Cortex of kidney (tissue), 1 donor: ENCODE data around the gene DPPA4.

ENCODE experiments used
- DNase-seq: peaks from one replicate; lab custom pipeline; 2025; lab: John Stamatoyannopoulos, UW

The DPPA4 gene

DNA sequence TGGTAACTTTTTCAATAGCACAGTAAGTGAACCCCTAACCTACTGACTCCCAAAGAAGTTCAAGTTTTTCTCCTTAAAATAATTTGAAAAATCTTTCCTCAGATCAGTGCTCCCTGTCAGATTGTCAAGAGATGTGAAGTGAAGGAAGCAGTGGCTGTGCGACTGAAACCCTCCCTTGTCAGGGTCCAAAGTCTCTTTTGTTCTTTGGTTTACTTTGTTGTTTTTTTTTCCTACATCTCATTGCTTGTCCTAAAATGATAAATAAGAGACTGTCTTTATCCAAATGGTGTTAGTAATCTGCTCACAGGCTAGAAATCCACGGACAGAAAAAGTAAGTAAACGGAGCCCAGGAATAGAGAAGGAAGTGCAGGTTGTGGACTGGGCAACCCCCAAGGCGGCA, 976 bp upstream of the DPPA4 start:
- no peak for DNase-seq

GRCh38 chr3:109336291-109336861, 970 bp downstream of the DPPA4 start:
- DNase-seq, result no peak

DNA sequence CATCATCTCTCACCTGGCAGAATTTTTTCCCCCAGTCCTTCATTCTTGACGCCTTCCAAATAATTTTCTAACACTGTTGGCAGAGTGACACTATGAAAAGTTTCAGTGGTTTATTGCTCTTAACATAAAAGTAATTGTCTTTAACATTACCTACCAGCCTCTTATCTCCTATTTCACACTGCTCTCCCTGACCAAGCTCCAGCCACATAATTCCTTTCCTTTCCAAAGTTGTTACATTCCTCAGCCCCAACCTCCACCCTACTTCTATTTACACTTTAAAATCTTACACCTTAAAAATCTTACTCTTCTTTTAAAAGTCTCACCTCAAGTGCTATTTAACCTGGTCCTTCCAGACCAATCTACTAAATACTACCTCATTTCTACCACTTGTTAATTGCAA, 2.8 kb downstream of the DPPA4 start:
- DNase-seq, result no peak

GRCh38 chr3:109331692-109332091, 5.7 kb downstream of the DPPA4 start:
- no peak for DNase-seq

DNA sequence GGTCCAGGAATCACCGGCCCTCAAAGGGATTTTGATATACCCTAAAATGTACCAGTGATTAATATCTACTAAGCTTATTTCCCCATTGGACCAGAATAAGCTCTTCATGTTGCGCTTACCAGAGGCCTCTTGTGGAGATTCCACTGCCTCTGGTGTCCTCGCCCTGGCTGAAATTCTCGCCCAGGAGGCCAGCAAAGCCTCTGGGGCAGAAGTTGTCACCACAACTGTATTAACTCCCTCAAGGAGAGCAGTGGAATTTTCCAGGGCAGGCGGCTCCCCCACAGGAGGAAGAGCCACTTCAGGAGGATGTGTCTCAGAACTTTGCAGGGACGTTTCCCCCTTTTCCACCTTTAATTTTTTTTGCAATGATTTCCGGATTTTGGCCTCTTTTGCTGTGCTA, 6.9 kb downstream of the DPPA4 start:
- no peak for DNase-seq

GRCh38 chr3:109328202-109328601, 9.1 kb downstream of the DPPA4 start:
- DNase-seq, result no peak

- DNase-seq, result no peak
These were observed 11.7 kb downstream of the DPPA4 start for GRCh38 chr3:109325657-109326056.

GRCh38 chr3:109325109-109325508, 12.2 kb downstream of the DPPA4 start:
- DNase-seq, result no peak

DNA sequence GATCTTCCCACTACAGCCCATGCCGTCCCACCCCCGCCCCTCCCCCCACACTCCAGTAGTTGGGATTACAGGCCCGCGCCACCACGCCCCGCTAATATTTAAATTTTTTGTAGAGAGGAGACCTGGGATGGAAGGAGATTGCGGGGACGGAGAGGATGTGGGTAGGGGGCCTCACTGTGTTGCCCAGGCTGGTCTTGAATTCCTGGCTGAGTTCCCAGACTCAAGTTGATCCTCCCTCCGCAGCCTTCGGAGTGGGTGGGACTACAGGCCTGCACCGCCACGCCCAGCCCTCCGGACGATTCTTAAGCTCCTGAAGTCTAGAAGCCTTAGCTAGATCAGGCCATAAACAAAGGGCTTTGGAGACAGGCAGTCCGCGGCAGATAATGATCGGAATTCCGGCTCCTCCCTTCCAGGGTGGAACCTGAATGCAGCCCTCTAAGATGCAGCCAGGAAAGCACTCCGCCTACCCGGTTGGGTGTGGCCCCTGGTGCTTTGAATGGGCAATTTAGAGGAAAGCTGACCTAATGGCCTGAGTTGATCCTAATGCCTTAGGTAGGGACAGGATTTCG, 21.1 kb downstream of the DPPA4 start, which contains the start of gene DPPA2:
Gene DPPA2 (minus strand): TSS at position 356 of the 569 bp plus-strand sequence. CDS start 1,975 bp downstream, outside the sequence.
- DNase-seq, result no peak

DNA sequence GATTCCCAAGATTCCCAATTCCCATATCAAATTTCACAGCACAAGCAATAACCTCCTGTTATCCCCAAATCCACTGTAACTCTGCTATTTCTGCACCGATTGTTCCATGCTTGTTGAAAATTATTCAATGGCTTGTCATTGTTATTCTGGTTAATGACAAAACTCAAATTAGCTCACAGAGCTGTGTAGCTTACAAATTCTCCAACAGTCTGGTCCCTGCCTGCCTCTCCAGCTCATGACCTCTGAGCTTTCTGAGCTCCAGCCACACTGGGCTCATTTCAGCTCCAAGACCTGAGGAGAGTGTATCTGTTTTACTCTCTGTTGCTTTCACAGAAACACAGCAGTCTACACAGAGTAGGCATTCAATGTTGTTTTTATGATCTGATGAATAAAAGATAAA, 24.3 kb downstream of the DPPA4 start:
- DNase-seq, result no peak

- no peak for DNase-seq
These were observed 39.9 kb downstream of the DPPA4 start for GRCh38 chr3:109297496-109297895.

- DNase-seq, result no peak
These were observed 53.3 kb downstream of the DPPA4 start for GRCh38 chr3:109284071-109284470.

- DNase-seq, result no peak
These were observed 58.8 kb downstream of the DPPA4 start for GRCh38 chr3:109278546-109278945.

- DNase-seq, result no peak
These were observed 59.2 kb downstream of the DPPA4 start for GRCh38 chr3:109278141-109278540.
